ENCODE results near the gene FCRL4. TPM values are rescaled to one million over a fixed set of nuclear protein-coding genes. Genes with fewer than 3 reads are reported as not detected.

The FCRL4 gene
- total and polyA plus RNA-seq, 2 of the 4 experiments (the other 2 are of a cell fraction) = not detected

GRCh38 chr1:157639800-157640199 is 41.9 kb upstream of the FCRL4 start:
- no peaks in the 10 kb centered on the region for H4K20me1 ChIP-seq (ENCODE audit: insufficient read depth, low read length)
- DNase-seq = no peak
- H3K4me2 ChIP-seq (ENCODE audit: low read depth, low read length) = no peak overlapping the region
- no peak overlapping the region for H2BK15ac ChIP-seq (ENCODE audit: low read depth, low read length)
- in situ Hi-C loops (cut with MboI; ENCODE audit: low sequenced_read_pairs) = no loop called here
- H3K23ac ChIP-seq (ENCODE audit: low read depth, low read length) = no peak overlapping the region
- no peak for ATAC-seq (ENCODE audit: low read depth)
- no TSS peak for BruUV-seq (replicated peaks)
- TF ChIP-seq RAD21 (IDR thresholded peaks at IDR 0.05; ENCODE audit: low read length) (no peak), SMC3 (IDR thresholded peaks at IDR 0.05; ENCODE audit: low read depth, low read length) (no peak), BHLHE40 (IDR thresholded peaks at IDR 0.05; ENCODE audit: low read depth, low read length) (no peak), POLR2A (IDR thresholded peaks at IDR 0.05; ENCODE audit: low read depth, low read length) (no peak), CEBPB (IDR thresholded peaks at IDR 0.05; ENCODE audit: low read depth, low read length) (no peak), MAFK (IDR thresholded peaks at IDR 0.05; ENCODE audit: low read depth, low read length) (no peak), MAZ (IDR thresholded peaks at IDR 0.05; ENCODE audit: borderline replicate concordance, low read depth, low read length) (no peak), FOS (IDR thresholded peaks at IDR 0.05; ENCODE audit: low read depth, low read length) (no peak), CHD1 (IDR thresholded peaks at IDR 0.05; ENCODE audit: low read depth, low read length) (no peak), RFX5 (IDR thresholded peaks at IDR 0.05; ENCODE audit: low read depth, low read length) (no peak)
- TF ChIP-seq, protein P1, sequence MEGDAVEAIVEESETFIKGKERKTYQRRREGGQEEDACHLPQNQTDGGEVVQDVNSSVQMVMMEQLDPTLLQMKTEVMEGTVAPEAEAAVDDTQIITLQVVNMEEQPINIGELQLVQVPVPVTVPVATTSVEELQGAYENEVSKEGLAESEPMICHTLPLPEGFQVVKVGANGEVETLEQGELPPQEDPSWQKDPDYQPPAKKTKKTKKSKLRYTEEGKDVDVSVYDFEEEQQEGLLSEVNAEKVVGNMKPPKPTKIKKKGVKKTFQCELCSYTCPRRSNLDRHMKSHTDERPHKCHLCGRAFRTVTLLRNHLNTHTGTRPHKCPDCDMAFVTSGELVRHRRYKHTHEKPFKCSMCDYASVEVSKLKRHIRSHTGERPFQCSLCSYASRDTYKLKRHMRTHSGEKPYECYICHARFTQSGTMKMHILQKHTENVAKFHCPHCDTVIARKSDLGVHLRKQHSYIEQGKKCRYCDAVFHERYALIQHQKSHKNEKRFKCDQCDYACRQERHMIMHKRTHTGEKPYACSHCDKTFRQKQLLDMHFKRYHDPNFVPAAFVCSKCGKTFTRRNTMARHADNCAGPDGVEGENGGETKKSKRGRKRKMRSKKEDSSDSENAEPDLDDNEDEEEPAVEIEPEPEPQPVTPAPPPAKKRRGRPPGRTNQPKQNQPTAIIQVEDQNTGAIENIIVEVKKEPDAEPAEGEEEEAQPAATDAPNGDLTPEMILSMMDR (conservative IDR thresholded peaks at IDR 0.05; ENCODE audit: low read depth, low read length) = no peak
- TF ChIP-seq, protein P2, sequence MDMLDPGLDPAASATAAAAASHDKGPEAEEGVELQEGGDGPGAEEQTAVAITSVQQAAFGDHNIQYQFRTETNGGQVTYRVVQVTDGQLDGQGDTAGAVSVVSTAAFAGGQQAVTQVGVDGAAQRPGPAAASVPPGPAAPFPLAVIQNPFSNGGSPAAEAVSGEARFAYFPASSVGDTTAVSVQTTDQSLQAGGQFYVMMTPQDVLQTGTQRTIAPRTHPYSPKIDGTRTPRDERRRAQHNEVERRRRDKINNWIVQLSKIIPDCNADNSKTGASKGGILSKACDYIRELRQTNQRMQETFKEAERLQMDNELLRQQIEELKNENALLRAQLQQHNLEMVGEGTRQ (IDR thresholded peaks at IDR 0.05; ENCODE audit: low read depth, low read length) = no peak
- TF ChIP-seq, protein P3, sequence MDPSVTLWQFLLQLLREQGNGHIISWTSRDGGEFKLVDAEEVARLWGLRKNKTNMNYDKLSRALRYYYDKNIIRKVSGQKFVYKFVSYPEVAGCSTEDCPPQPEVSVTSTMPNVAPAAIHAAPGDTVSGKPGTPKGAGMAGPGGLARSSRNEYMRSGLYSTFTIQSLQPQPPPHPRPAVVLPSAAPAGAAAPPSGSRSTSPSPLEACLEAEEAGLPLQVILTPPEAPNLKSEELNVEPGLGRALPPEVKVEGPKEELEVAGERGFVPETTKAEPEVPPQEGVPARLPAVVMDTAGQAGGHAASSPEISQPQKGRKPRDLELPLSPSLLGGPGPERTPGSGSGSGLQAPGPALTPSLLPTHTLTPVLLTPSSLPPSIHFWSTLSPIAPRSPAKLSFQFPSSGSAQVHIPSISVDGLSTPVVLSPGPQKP (IDR thresholded peaks at IDR 0.05; ENCODE audit: borderline replicate concordance, low read depth, low read length) = no peak
- dilution Hi-C loops (cut with HindIII; ENCODE audit: low sequenced_read_pairs, unreplicated experiment) = no loop called here
- no peaks in the 10 kb centered on the region for H3K27me3 ChIP-seq (ENCODE audit: control insufficient read depth, insufficient read depth, low read length)
- H3K27ac ChIP-seq (ENCODE audit: insufficient read depth, low read length) = no peak overlapping the region
- H3K79me1 ChIP-seq (ENCODE audit: low read depth in 1 of 2, low read length in 2 of 2) = no peaks in the 10 kb centered on the region
- no peak overlapping the region for H3K56ac ChIP-seq (ENCODE audit: extremely low read depth, insufficient read depth, low read length)
- H3K4ac ChIP-seq (ENCODE audit: low read depth, low read length) = no peak overlapping the region
- no peak overlapping the region for H2BK5ac ChIP-seq (ENCODE audit: low read depth, low read length, poor library complexity, severe bottlenecking)
- no peak overlapping the region for H4K91ac ChIP-seq (ENCODE audit: insufficient read depth, low read depth, low read length)
- H4K5ac ChIP-seq (ENCODE audit: low read depth, low read length) = no peak overlapping the region
- H3K36me3 ChIP-seq (ENCODE audit: control insufficient read depth, insufficient read depth, low read length) = no peaks in the 10 kb centered on the region
- POLR2A ChIA-PET (ENCODE audit: unreplicated experiment) = no interaction called here
- CTCF ChIA-PET = no interaction called here
- H2AFZ ChIP-seq (replicated peaks; ENCODE audit: low read length, poor library complexity) = no peak overlapping the region
- no peak overlapping the region for H2AK5ac ChIP-seq (ENCODE audit: low read depth, low read length)
- intact Hi-C loops (cut with micrococcal nuclease) = no loop called here
- H2AK9ac ChIP-seq (replicated peaks; ENCODE audit: low read depth, low read length, poor library complexity) = no peak overlapping the region
- H2BK120ac ChIP-seq (ENCODE audit: low read depth, low read length) = no peak overlapping the region
- H4K8ac ChIP-seq (ENCODE audit: low read depth in 2 of 2, low read length in 2 of 2) = no peak overlapping the region
- H3K14ac ChIP-seq (replicated peaks; ENCODE audit: low read depth, low read length) = no peak overlapping the region
- H2BK20ac ChIP-seq (ENCODE audit: low read depth, low read length) = no peak overlapping the region
- H3K9me3 ChIP-seq (ENCODE audit: control insufficient read depth, insufficient read depth, low read length) = no peaks in the 10 kb centered on the region
- no peak overlapping the region for H3K18ac ChIP-seq (ENCODE audit: low read depth, low read length)
- no peaks in the 10 kb centered on the region for H3K9me1 ChIP-seq (ENCODE audit: insufficient read depth, low read length)
- no peaks in the 10 kb centered on the region for H3K4me1 ChIP-seq (ENCODE audit: control insufficient read depth, insufficient read depth, low read length)
- H3K9ac ChIP-seq (ENCODE audit: low read depth, low read length) = no peak overlapping the region
- WGBS, 2 experiments (ENCODE audit: extremely low coverage in 2 of 2, insufficient read length in 1 of 2) = no CpG with 5 or more reads among the region's 4 CpGs
- H3K4me3 ChIP-seq (ENCODE audit: insufficient read depth, low read depth, low read length) = no peak overlapping the region

All from IMR-90 (cell line).